Sigmoid colon (tissue), 4 donors: Measurements from ENCODE around the gene CTSE.

Experiments used
- EP300 ChIP-seq, 4 donors: sonication (generic); formaldehyde crosslinking; IDR thresholded peaks; one replicate each; pipeline ENCODE4 v1.6.1; 2017; ENCODE audit warnings: antibody characterized with exemption in 4 of 4
- POLR2A ChIP-seq, 2 donors: fragments of 450-650 bp; IDR thresholded peaks; one replicate each; pipeline ENCODE4 v1.6.1; 2016; ENCODE audit warnings: antibody characterized with exemption in 2 of 2, mild to moderate bottlenecking in 2 of 2, moderate library complexity in 2 of 2
- POLR2AphosphoS5 ChIP-seq, 4 donors: sonication (generic); formaldehyde crosslinking; IDR thresholded peaks; one replicate each; pipeline ENCODE4 v1.6.1; 2017; ENCODE audit warnings: antibody characterized with exemption in 4 of 4
- TF ChIP-seq, protein P1 (sequence below), 4 experiments: fragments of 450-650 bp in 3 of 4; fragments of 200-600 bp in 1 of 4; IDR thresholded peaks; one replicate each; pipeline ENCODE4 v1.5.1; 2016 to 2019; ENCODE audit warnings: antibody characterized with exemption in 4 of 4, mild to moderate bottlenecking in 3 of 4, moderate library complexity in 2 of 4

GRCh38 chr1:205990226-205990625, 33.5 kb downstream of the CTSE start:
- TF ChIP-seq POLR2A (IDR thresholded peaks at IDR 0.05) (no peak), EP300 (IDR thresholded peaks at IDR 0.05) (no peak), POLR2AphosphoS5 (IDR thresholded peaks at IDR 0.05) (no peak)
- TF ChIP-seq, protein P1, sequence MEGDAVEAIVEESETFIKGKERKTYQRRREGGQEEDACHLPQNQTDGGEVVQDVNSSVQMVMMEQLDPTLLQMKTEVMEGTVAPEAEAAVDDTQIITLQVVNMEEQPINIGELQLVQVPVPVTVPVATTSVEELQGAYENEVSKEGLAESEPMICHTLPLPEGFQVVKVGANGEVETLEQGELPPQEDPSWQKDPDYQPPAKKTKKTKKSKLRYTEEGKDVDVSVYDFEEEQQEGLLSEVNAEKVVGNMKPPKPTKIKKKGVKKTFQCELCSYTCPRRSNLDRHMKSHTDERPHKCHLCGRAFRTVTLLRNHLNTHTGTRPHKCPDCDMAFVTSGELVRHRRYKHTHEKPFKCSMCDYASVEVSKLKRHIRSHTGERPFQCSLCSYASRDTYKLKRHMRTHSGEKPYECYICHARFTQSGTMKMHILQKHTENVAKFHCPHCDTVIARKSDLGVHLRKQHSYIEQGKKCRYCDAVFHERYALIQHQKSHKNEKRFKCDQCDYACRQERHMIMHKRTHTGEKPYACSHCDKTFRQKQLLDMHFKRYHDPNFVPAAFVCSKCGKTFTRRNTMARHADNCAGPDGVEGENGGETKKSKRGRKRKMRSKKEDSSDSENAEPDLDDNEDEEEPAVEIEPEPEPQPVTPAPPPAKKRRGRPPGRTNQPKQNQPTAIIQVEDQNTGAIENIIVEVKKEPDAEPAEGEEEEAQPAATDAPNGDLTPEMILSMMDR (IDR thresholded peaks at IDR 0.05) = no peak
